HCT116 (cell line): ENCODE measurements around the gene TYROBP. TPM values are rescaled to one million over a fixed set of nuclear protein-coding genes. Genes with fewer than 3 reads are reported as not detected.
A peak's percentile ranks its signal among the peaks of the same experiment; 100 is the strongest.

Source experiments
- ATAC-seq: fragments of 200-7000 bp; cut with Tn5 transposase; 2 replicates; pipeline ENCODE4 v1.9.1; 2020; ENCODE audit warnings: mild to moderate bottlenecking, moderate library complexity
- BruUV-seq: library from RNA; stranded (reverse); fragments of 400-500 nt; replicated peaks from 2 replicates; lab custom pipeline; 2021; lab: Mats Ljungman, UMichigan
- CTCF ChIA-PET: fragments of 300-600 bp; sonication (Branson Sonifier 250); formaldehyde crosslinking; loops from one replicate; lab custom pipeline; 2021; ENCODE audit warnings: antibody characterized with exemption; lab: Charles Lee
- POLR2A ChIA-PET: fragments of 300-600, 350-600 bp; sonication (Branson Sonifier 250); formaldehyde crosslinking; loops from one replicate; lab custom pipeline; 2021; ENCODE audit warnings: antibody characterized with exemption; lab: Charles Lee
- RAD21 ChIA-PET, 2 experiments: fragments of 300-600 bp; sonication (Branson Sonifier 250); formaldehyde crosslinking; loops; one replicate each; lab custom pipeline; 2023; ENCODE audit warnings: low total read pairs in 2 of 2; ENCODE audit not compliant: uncharacterized antibody in 2 of 2, unreplicated experiment in 2 of 2, low non-redundant PET in 1 of 2; lab: Charles Lee
- DNase-seq: peaks from one replicate; pipeline ENCODE4 v3.0.0-alpha.2; 2010; ENCODE audit warnings: low read depth, low spot score
- H2AFZ ChIP-seq: fragments of 200-600 bp; shearing (Covaris generic), sonication (generic); 2 replicates; pipeline ENCODE4 v1.6.1; 2017; ENCODE audit warnings: low read depth, mixed run types, mixed read lengths, antibody characterized with exemption, low read length; ENCODE audit not compliant: poor library complexity, severe bottlenecking
- H3K27ac ChIP-seq: 2 replicates; pipeline ENCODE4 v1.5.1; 2012; ENCODE audit warnings: low read depth, low read length
- H3K27me3 ChIP-seq: fragments of 200-600 bp; sonication (generic); 2 replicates; pipeline ENCODE4 v1.6.1; 2016; ENCODE audit warnings: mixed run types, low read length, mixed read lengths; ENCODE audit not compliant: insufficient read depth
- H3K36me3 ChIP-seq, 2 experiments: fragments of 200-500 bp in 1 of 2; fragments of 200-600 bp in 1 of 2; sonication (Bioruptor generic) in 1 of 2; sonication (generic) in 1 of 2; 2 replicates each; pipeline versions ENCODE4 v1.5.1 to v1.6.1; 2014 to 2016; ENCODE audit warnings: low read length in 2 of 2, inconsistent platforms in 1 of 2, mixed read lengths in 1 of 2, mixed run types in 1 of 2; ENCODE audit not compliant: insufficient read depth in 2 of 2, control insufficient read depth in 1 of 2
- H3K4me1 ChIP-seq, 2 experiments: fragments of 200-600 bp in 1 of 2; sonication (generic) in 1 of 2; 2 replicates each; pipeline versions ENCODE4 v1.5.1 to v1.6.1; 2012 to 2017; ENCODE audit warnings: low read length in 2 of 2, inconsistent platforms in 1 of 2, mild to moderate bottlenecking in 1 of 2, mixed read lengths in 1 of 2, mixed run types in 1 of 2, moderate library complexity in 1 of 2; ENCODE audit not compliant: insufficient read depth in 2 of 2, control insufficient read depth in 1 of 2
- H3K4me2 ChIP-seq: fragments of 200-600 bp; sonication (generic); 2 replicates; pipeline ENCODE4 v1.6.1; 2017; ENCODE audit warnings: mixed run types, low read length, mixed read lengths
- H3K4me3 ChIP-seq, 2 experiments: fragments of 200-600 bp in 1 of 2; sonication (generic) in 1 of 2; replicated peaks in 1 of 2; 2 replicates each; pipeline ENCODE4 v1.5.1; 2011 to 2016; ENCODE audit warnings: low read length in 2 of 2, control low read depth in 1 of 2, low read depth in 1 of 2, mild to moderate bottlenecking in 1 of 2, mixed read lengths in 1 of 2, mixed run types in 1 of 2
- H3K79me2 ChIP-seq: fragments of 200-600 bp; sonication (generic); 2 replicates; pipeline ENCODE4 v1.6.1; 2017; ENCODE audit warnings: mild to moderate bottlenecking, mixed run types, low read length, moderate library complexity, mixed read lengths; ENCODE audit not compliant: insufficient read depth
- H3K9ac ChIP-seq: fragments of 200-600 bp; sonication (generic); 2 replicates; pipeline ENCODE4 v1.6.1; 2016; ENCODE audit warnings: low read length, mixed read lengths
- H3K9me2 ChIP-seq: fragments of 200-600 bp; sonication (generic), shearing (Covaris generic); 2 replicates; pipeline ENCODE4 v1.6.1; 2017; ENCODE audit warnings: mixed run types, mild to moderate bottlenecking, moderate library complexity; ENCODE audit not compliant: insufficient read depth
- H3K9me3 ChIP-seq, 2 experiments: fragments of 200-500 bp in 1 of 2; fragments of 200-600 bp in 1 of 2; sonication (Bioruptor generic) in 1 of 2; sonication (generic) in 1 of 2; 2 replicates each; pipeline ENCODE4 v1.6.1; 2014 to 2017; ENCODE audit warnings: low read length in 2 of 2, mixed read lengths in 2 of 2, inconsistent platforms in 1 of 2, low read depth in 1 of 2, mild to moderate bottlenecking in 1 of 2, mixed run types in 1 of 2, moderate library complexity in 1 of 2; ENCODE audit not compliant: control insufficient read depth in 1 of 2, insufficient read depth in 1 of 2
- H4K20me1 ChIP-seq: fragments of 200-600 bp; sonication (generic), shearing (Covaris generic); 2 replicates; pipeline ENCODE4 v1.6.1; 2017; ENCODE audit warnings: mixed run types, mild to moderate bottlenecking, moderate library complexity; ENCODE audit not compliant: insufficient read depth
- CBX3 ChIP-seq: IDR thresholded peaks from 2 replicates; pipeline ENCODE4 v1.6.1; 2012; ENCODE audit warnings: low read depth
- CEBPB ChIP-seq: IDR thresholded peaks from 2 replicates; pipeline ENCODE4 v1.6.1; 2012; ENCODE audit warnings: low read depth
- EGR1 ChIP-seq: IDR thresholded peaks from 2 replicates; pipeline ENCODE4 v1.6.1; 2012; ENCODE audit warnings: low read depth
- ELF1 ChIP-seq: IDR thresholded peaks from 2 replicates; pipeline ENCODE4 v1.6.1; 2012; ENCODE audit warnings: low read depth, borderline replicate concordance
- POLR2AphosphoS5 ChIP-seq: IDR thresholded peaks from 2 replicates; pipeline ENCODE4 v1.6.1; 2011; ENCODE audit warnings: mild to moderate bottlenecking, low read depth, low read length, moderate library complexity
- SIN3A ChIP-seq: IDR thresholded peaks from 2 replicates; pipeline ENCODE4 v1.6.1; 2012; ENCODE audit warnings: low read depth
- TCF7L2 ChIP-seq: IDR thresholded peaks from 2 replicates; pipeline ENCODE4 v1.7.0; 2011; ENCODE audit warnings: borderline replicate concordance, inconsistent platforms; ENCODE audit not compliant: insufficient read depth, insufficient read length; ENCODE audit errors: extremely low read depth
- ZFX ChIP-seq: fragments of 450-650 bp; IDR thresholded peaks from 2 replicates; pipeline ENCODE4 v1.6.1; 2017
- ZNF274 ChIP-seq: fragments of 200-500 bp; sonication (Bioruptor generic); IDR thresholded peaks from 2 replicates; pipeline ENCODE4 v1.6.1; 2014; ENCODE audit warnings: mild to moderate bottlenecking, low read depth, low read length, inconsistent platforms
- intact Hi-C: fragments of 100-400 bp; cut with micrococcal nuclease; formaldehyde crosslinking; loops from 2 replicates; pipeline ENCODE4 v1.10.0; 2022
- total RNA-seq: library from RNA; stranded (reverse); gene quantifications from one replicate; pipeline ENCODE4 v1.2.1, GENCODE V29; 2021; ENCODE audit not compliant: unreplicated experiment
- TF ChIP-seq, protein P1 (sequence below): IDR thresholded peaks from 2 replicates; pipeline ENCODE4 v1.6.1; 2011; ENCODE audit warnings: mild to moderate bottlenecking, low read length, moderate library complexity; ENCODE audit not compliant: insufficient replicate concordance; ENCODE audit errors: extremely low read depth
- TF ChIP-seq, protein P2 (sequence below): IDR thresholded peaks from 2 replicates; pipeline ENCODE4 v1.6.1; 2012; ENCODE audit warnings: low read depth

TYROBP gene
- total RNA-seq, 1 experiment from 2014 or later, result 0.49 TPM

DNA sequence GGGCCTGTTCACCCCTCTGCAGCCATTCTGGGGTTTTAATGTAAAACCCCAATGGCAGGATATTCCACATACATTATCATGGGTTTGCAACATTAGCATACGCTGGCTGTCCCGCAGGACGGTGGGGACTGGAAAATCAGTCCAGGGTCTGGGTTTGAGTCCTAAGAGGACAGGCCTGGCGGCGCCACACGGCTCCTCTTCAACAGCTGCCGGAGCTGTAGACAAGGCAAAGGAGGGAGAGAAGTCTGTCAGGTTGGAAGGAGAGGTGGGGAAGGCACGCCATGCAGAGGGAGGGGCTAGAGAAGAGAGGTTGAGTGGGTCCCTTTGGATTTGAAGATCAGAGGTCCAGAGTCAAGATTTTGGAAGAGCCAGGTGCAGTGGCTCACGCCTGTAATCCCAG lies 19.7 kb downstream of the TYROBP start (continued):
- TF ChIP-seq, protein P1, sequence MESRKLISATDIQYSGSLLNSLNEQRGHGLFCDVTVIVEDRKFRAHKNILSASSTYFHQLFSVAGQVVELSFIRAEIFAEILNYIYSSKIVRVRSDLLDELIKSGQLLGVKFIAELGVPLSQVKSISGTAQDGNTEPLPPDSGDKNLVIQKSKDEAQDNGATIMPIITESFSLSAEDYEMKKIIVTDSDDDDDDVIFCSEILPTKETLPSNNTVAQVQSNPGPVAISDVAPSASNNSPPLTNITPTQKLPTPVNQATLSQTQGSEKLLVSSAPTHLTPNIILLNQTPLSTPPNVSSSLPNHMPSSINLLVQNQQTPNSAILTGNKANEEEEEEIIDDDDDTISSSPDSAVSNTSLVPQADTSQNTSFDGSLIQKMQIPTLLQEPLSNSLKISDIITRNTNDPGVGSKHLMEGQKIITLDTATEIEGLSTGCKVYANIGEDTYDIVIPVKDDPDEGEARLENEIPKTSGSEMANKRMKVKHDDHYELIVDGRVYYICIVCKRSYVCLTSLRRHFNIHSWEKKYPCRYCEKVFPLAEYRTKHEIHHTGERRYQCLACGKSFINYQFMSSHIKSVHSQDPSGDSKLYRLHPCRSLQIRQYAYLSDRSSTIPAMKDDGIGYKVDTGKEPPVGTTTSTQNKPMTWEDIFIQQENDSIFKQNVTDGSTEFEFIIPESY, result no peak
- TF ChIP-seq, protein P2, sequence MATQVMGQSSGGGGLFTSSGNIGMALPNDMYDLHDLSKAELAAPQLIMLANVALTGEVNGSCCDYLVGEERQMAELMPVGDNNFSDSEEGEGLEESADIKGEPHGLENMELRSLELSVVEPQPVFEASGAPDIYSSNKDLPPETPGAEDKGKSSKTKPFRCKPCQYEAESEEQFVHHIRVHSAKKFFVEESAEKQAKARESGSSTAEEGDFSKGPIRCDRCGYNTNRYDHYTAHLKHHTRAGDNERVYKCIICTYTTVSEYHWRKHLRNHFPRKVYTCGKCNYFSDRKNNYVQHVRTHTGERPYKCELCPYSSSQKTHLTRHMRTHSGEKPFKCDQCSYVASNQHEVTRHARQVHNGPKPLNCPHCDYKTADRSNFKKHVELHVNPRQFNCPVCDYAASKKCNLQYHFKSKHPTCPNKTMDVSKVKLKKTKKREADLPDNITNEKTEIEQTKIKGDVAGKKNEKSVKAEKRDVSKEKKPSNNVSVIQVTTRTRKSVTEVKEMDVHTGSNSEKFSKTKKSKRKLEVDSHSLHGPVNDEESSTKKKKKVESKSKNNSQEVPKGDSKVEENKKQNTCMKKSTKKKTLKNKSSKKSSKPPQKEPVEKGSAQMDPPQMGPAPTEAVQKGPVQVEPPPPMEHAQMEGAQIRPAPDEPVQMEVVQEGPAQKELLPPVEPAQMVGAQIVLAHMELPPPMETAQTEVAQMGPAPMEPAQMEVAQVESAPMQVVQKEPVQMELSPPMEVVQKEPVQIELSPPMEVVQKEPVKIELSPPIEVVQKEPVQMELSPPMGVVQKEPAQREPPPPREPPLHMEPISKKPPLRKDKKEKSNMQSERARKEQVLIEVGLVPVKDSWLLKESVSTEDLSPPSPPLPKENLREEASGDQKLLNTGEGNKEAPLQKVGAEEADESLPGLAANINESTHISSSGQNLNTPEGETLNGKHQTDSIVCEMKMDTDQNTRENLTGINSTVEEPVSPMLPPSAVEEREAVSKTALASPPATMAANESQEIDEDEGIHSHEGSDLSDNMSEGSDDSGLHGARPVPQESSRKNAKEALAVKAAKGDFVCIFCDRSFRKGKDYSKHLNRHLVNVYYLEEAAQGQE, result no peak
- TF ChIP-seq CBX3, result no peak
- no peak for TF ChIP-seq ELF1
- TF ChIP-seq ZFX, result no peak
- TF ChIP-seq TCF7L2, result no peak
- no peak for TF ChIP-seq SIN3A

DNA sequence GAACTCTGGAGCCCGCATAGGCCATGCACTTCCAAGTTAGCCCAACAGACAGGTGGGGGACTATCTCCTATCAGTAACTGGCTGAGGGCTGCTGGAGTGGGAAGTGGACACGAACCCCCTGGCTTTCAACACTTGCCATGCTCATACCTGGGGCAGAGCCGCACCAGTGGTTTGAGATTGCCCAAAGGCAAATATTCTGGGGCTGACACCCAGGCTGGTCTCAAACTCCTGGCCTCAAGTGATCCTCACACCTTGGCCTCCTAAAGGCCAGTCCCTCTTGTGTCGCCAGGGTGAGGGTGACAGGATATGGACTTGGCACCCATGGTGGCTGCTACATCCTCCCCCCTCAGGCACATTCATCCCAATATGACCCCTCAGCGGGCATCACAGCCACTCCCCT lies 20.9 kb downstream of the TYROBP start:
- Histone ChIP-seq H3K36me3 (peaks cover 15 to 40% of the 10 kb centered on the region in 2 experiments; a peak in 3 of 4 replicates), H3K79me2 (no peaks in the 10 kb centered on the region), H4K20me1 (no peaks in the 10 kb centered on the region), H3K9ac (no peak overlapping the region), H3K9me2 (no peaks in the 10 kb centered on the region), H3K27me3 (no peaks in the 10 kb centered on the region), H3K9me3 (no peaks in the 10 kb centered on the region), H3K4me1 (no peaks in the 10 kb centered on the region), H2AFZ (no peak overlapping the region), H3K4me3 (no peak overlapping the region), H3K27ac (no peak overlapping the region), H3K4me2 (no peak overlapping the region)
- intact Hi-C loops, result loop anchor here (10.0 kb wide), 1 partner anchor 168 kb away; the partner anchor contains the start of genes THAP8 and WDR62
- ATAC-seq (no peak), DNase-seq (no peak)
- ChIA-PET RAD21 (no interaction called here), POLR2A (no interaction called here), CTCF (no interaction called here)
- TSS peak; percentile 14 for BruUV-seq
- TF ChIP-seq EGR1 (no peak), TCF7L2 (no peak), ELF1 (no peak), POLR2AphosphoS5 (no peak), ZNF274 (no peak), CEBPB (no peak)
- TF ChIP-seq, protein P1, result no peak
- TF ChIP-seq, protein P2, result no peak
